MG63 (cell line): ENCODE data around the gene DUSP10. TPM values are rescaled to one million over a fixed set of nuclear protein-coding genes. Genes with fewer than 3 reads are reported as not detected.

Experiments
- DNase-seq: peaks from one replicate; pipeline ENCODE4 v3.0.0-alpha.2; 2020
- H3K27me3 ChIP-seq: fragments of 250-450 bp; sonication (Bioruptor Pico); 2 replicates; pipeline ENCODE4 v1.5.1; 2020; ENCODE audit warnings: mild to moderate bottlenecking, moderate library complexity
- H3K36me3 ChIP-seq: fragments of 250-450 bp; sonication (Bioruptor Pico); 2 replicates; pipeline ENCODE4 v1.5.1; 2020; ENCODE audit warnings: mild to moderate bottlenecking, moderate library complexity
- H3K4me3 ChIP-seq: fragments of 250-450 bp; sonication (Bioruptor Pico); 2 replicates; pipeline ENCODE4 v1.5.1; 2020; ENCODE audit warnings: mild to moderate bottlenecking, moderate library complexity
- H3K9me3 ChIP-seq: fragments of 250-450 bp; sonication (Bioruptor Pico); 2 replicates; pipeline ENCODE4 v1.5.1; 2020; ENCODE audit warnings: mild to moderate bottlenecking, moderate library complexity
- total RNA-seq: library from RNA; depleted of rRNA; stranded (reverse); fragments of >200 nt; shearing (Covaris generic); gene quantifications from 2 replicates; pipeline ENCODE4 v1.2.3, GENCODE V29; 2014; ENCODE audit warnings: low replicate concordance

Gene DUSP10
- total RNA-seq, 1 experiment from 2014 or later, result 6.3 TPM

GRCh38 chr1:221712198-221712684, 29.6 kb downstream of the DUSP10 start:
- H3K4me3 ChIP-seq, result no peak overlapping the region
- H3K27me3 ChIP-seq, result no peaks in the 10 kb centered on the region
- DNase-seq, result peak; percentile 35
- no peaks in the 10 kb centered on the region for H3K36me3 ChIP-seq
- no peaks in the 10 kb centered on the region for H3K9me3 ChIP-seq

- H3K9me3 ChIP-seq, result no peaks in the 10 kb centered on the region
- H3K36me3 ChIP-seq, result no peaks in the 10 kb centered on the region
- no peak for DNase-seq
- no peaks in the 10 kb centered on the region for H3K27me3 ChIP-seq
- no peak overlapping the region for H3K4me3 ChIP-seq
Measured at GRCh38 chr1:221711656-221712055, 30.2 kb downstream of the DUSP10 start.

- Histone ChIP-seq H3K36me3 (no peaks in the 10 kb centered on the region), H3K4me3 (no peak overlapping the region), H3K27me3 (no peaks in the 10 kb centered on the region), H3K9me3 (no peaks in the 10 kb centered on the region)
- DNase-seq, result no peak
Measured at GRCh38 chr1:221711063-221711577, 30.8 kb downstream of the DUSP10 start.

- Histone ChIP-seq H3K36me3 (no peaks in the 10 kb centered on the region; the same call in 1 of the 2 replicates), H3K4me3 (no peak overlapping the region), H3K9me3 (no peaks in the 10 kb centered on the region), H3K27me3 (no peaks in the 10 kb centered on the region)
- DNase-seq, result no peak
Measured at GRCh38 chr1:221709854-221710253, 32.0 kb downstream of the DUSP10 start.

GRCh38 chr1:221708987-221709386, 32.9 kb downstream of the DUSP10 start:
- Histone ChIP-seq H3K36me3 (no peaks in the 10 kb centered on the region; the same call in 1 of the 2 replicates), H3K4me3 (no peak overlapping the region), H3K9me3 (no peaks in the 10 kb centered on the region), H3K27me3 (no peaks in the 10 kb centered on the region)
- peak; percentile 28 for DNase-seq

- H3K27me3 ChIP-seq, result no peaks in the 10 kb centered on the region
- no peaks in the 10 kb centered on the region; the same call in 1 of the 2 replicates for H3K36me3 ChIP-seq
- no peak for DNase-seq
- H3K4me3 ChIP-seq, result no peak overlapping the region
- H3K9me3 ChIP-seq, result no peaks in the 10 kb centered on the region
Measured at GRCh38 chr1:221708076-221708571, 33.8 kb downstream of the DUSP10 start.

- DNase-seq, result no peak
- Histone ChIP-seq H3K36me3 (no peaks in the 10 kb centered on the region; the same call in 1 of the 2 replicates), H3K4me3 (no peak overlapping the region), H3K9me3 (no peaks in the 10 kb centered on the region), H3K27me3 (no peaks in the 10 kb centered on the region)
Measured at GRCh38 chr1:221706876-221707582, 34.9 kb downstream of the DUSP10 start.

- DNase-seq, result no peak
- no peak overlapping the region for H3K4me3 ChIP-seq
- H3K27me3 ChIP-seq, result no peaks in the 10 kb centered on the region
- no peaks in the 10 kb centered on the region; the same call in 1 of the 2 replicates for H3K36me3 ChIP-seq
- no peaks in the 10 kb centered on the region for H3K9me3 ChIP-seq
Measured at GRCh38 chr1:221706191-221706590, 35.7 kb downstream of the DUSP10 start.

- no peaks in the 10 kb centered on the region for H3K27me3 ChIP-seq
- no peaks in the 10 kb centered on the region; the same call in 1 of the 2 replicates for H3K36me3 ChIP-seq
- H3K4me3 ChIP-seq, result no peak overlapping the region
- no peak for DNase-seq
- no peaks in the 10 kb centered on the region for H3K9me3 ChIP-seq
Measured at GRCh38 chr1:221704306-221704705, 37.6 kb downstream of the DUSP10 start.

GRCh38 chr1:221701570-221702186, 40.2 kb downstream of the DUSP10 start:
- H3K4me3 ChIP-seq, result no peak overlapping the region
- no peaks in the 10 kb centered on the region for H3K27me3 ChIP-seq
- DNase-seq, result no peak
- H3K9me3 ChIP-seq, result no peaks in the 10 kb centered on the region
- no peaks in the 10 kb centered on the region; the same call in 1 of the 2 replicates for H3K36me3 ChIP-seq

GRCh38 chr1:221700948-221701347, 40.9 kb downstream of the DUSP10 start:
- Histone ChIP-seq H3K9me3 (no peaks in the 10 kb centered on the region), H3K27me3 (no peaks in the 10 kb centered on the region), H3K4me3 (no peak overlapping the region), H3K36me3 (no peaks in the 10 kb centered on the region; the same call in 1 of the 2 replicates)
- no peak for DNase-seq

- Histone ChIP-seq H3K27me3 (no peaks in the 10 kb centered on the region), H3K36me3 (no peaks in the 10 kb centered on the region; the same call in 1 of the 2 replicates)
- DNase-seq, result no peak
Measured at GRCh38 chr1:221700536-221700935, 41.4 kb downstream of the DUSP10 start.

GRCh38 chr1:221699978-221700519, 41.8 kb downstream of the DUSP10 start:
- no peaks in the 10 kb centered on the region for H3K27me3 ChIP-seq

More at GRCh38 chr1:221700536-221700935, 41.4 kb downstream of the DUSP10 start:
- no peaks in the 10 kb centered on the region for H3K9me3 ChIP-seq
- no peak overlapping the region for H3K4me3 ChIP-seq

GRCh38 chr1:221699577-221699976, 42.3 kb downstream of the DUSP10 start:
- H3K27me3 ChIP-seq, result no peaks in the 10 kb centered on the region
- no peaks in the 10 kb centered on the region for H3K36me3 ChIP-seq
- H3K9me3 ChIP-seq, result no peaks in the 10 kb centered on the region
- H3K4me3 ChIP-seq, result no peak overlapping the region
- DNase-seq, result no peak

More at GRCh38 chr1:221699978-221700519, 41.8 kb downstream of the DUSP10 start:
- Histone ChIP-seq H3K36me3 (no peaks in the 10 kb centered on the region), H3K9me3 (no peaks in the 10 kb centered on the region), H3K4me3 (no peak overlapping the region)
- DNase-seq, result no peak

- no peak for DNase-seq
- H3K9me3 ChIP-seq, result no peaks in the 10 kb centered on the region; the same call in 1 of the 2 replicates
Measured at GRCh38 chr1:221698579-221699349, 43.1 kb downstream of the DUSP10 start.

GRCh38 chr1:221697923-221698425, 43.9 kb downstream of the DUSP10 start:
- H3K4me3 ChIP-seq, result no peak overlapping the region
- H3K9me3 ChIP-seq, result peaks cover 5% of the 10 kb centered on the region; the same call in 1 of the 2 replicates
- no peaks in the 10 kb centered on the region for H3K27me3 ChIP-seq
- H3K36me3 ChIP-seq, result no peaks in the 10 kb centered on the region
- peak; percentile 49 for DNase-seq

More at GRCh38 chr1:221698579-221699349, 43.1 kb downstream of the DUSP10 start:
- Histone ChIP-seq H3K36me3 (no peaks in the 10 kb centered on the region), H3K27me3 (no peaks in the 10 kb centered on the region), H3K4me3 (no peak overlapping the region)
